K562 (cell line): ENCODE measurements around the gene ANP32B. TPM values are rescaled to one million over a fixed set of nuclear protein-coding genes. Genes with fewer than 3 reads are reported as not detected.

ENCODE experiments used
- ARID3A ChIP-seq: IDR thresholded peaks from 2 replicates; pipeline ENCODE4 v1.6.1; 2012; ENCODE audit warnings: low read depth, low read length, improper control_type of control experiment, borderline replicate concordance
- ERF ChIP-seq: fragments of 450-650 bp; formaldehyde crosslinking; IDR thresholded peaks from 2 replicates; pipeline ENCODE4 v1.4.0; 2020; ENCODE audit warnings: mild to moderate bottlenecking, mixed read lengths
- MAFG ChIP-seq: fragments of 450-650 bp; conservative IDR thresholded peaks from 2 replicates; pipeline ENCODE4 v1.6.1; 2016; ENCODE audit warnings: missing genetic modification characterization, missing compliant biosample characterization
- MYNN ChIP-seq, 2 experiments: sonication (generic); formaldehyde crosslinking in 1 of 2; IDR thresholded peaks; 2 replicates each; pipeline versions ENCODE4 v1.5.0 to v1.6.1; 2016 to 2020; ENCODE audit warnings: antibody characterized with exemption in 1 of 2, missing genetic modification reagents in 1 of 2
- NFXL1 ChIP-seq: fragments of 450-650 bp; formaldehyde crosslinking; IDR thresholded peaks from 2 replicates; pipeline ENCODE4 v1.4.0; 2021; ENCODE audit warnings: mild to moderate bottlenecking
- RHOXF2B ChIP-seq: fragments of 250-450 bp; sonication (Bioruptor Pico); conservative IDR thresholded peaks from 2 replicates; pipeline ENCODE4 v1.5.1; 2021
- SMAD1 ChIP-seq: fragments of 150-350 bp; IDR thresholded peaks from 2 replicates; pipeline ENCODE4 v1.6.1; 2014; ENCODE audit warnings: low read length, low read depth; ENCODE audit not compliant: partially characterized antibody
- STAG1 ChIP-seq: sonication (generic); formaldehyde crosslinking; IDR thresholded peaks from 2 replicates; pipeline ENCODE4 v1.5.0; 2020; ENCODE audit warnings: missing genetic modification reagents, borderline replicate concordance
- TCFL5 ChIP-seq: fragments of 250-450 bp; sonication (Bioruptor Pico); conservative IDR thresholded peaks from 2 replicates; pipeline ENCODE4 v1.6.1; 2021; ENCODE audit warnings: mild to moderate bottlenecking, moderate library complexity, matching md5 sums
- THAP7 ChIP-seq: fragments of 250-450 bp; sonication (Bioruptor Pico); IDR thresholded peaks from 2 replicates; pipeline ENCODE4 v1.5.0; 2021
- ZNF133 ChIP-seq: fragments of 250-450 bp; sonication (Bioruptor Pico); IDR thresholded peaks from 2 replicates; pipeline ENCODE4 v1.4.0; 2020; ENCODE audit warnings: mild to moderate bottlenecking
- ZNF384 ChIP-seq: IDR thresholded peaks from 2 replicates; pipeline ENCODE4 v1.6.1; 2012; ENCODE audit warnings: low read depth, low read length, improper control_type of control experiment
- ZNF699 ChIP-seq: fragments of 250-450 bp; sonication (Bioruptor Pico); IDR thresholded peaks from 2 replicates; pipeline ENCODE4 v1.8.0; 2021; ENCODE audit warnings: mild to moderate bottlenecking, moderate library complexity; ENCODE audit not compliant: insufficient replicate concordance
- polyA plus RNA-seq, 8 experiments: library from polyadenylated mRNA; depleted of rRNA in 4 of 8; stranded (reverse) in 5 of 8; unstranded in 3 of 8; fragments of >200 nt; fragmentation: Nextera tagmentation in 2 of 8; fragmentation: Illumina TruSeq in 1 of 8; extraction: Ambion mirVana in 2 of 8; extraction: Trizol in 1 of 8; gene quantifications; 2 replicates each; pipeline versions ENCODE4 v1.2.1 to v1.2.3, GENCODE V29; 2011 to 2014; ENCODE audit warnings: inconsistent platforms in 1 of 8, missing spikeins in 1 of 8
- total RNA-seq, 7 experiments: library from RNA; depleted of rRNA in 6 of 7; stranded (reverse); fragments of >200 nt in 6 of 7; fragmentation: Illumina TruSeq in 2 of 7; extraction: Trizol in 2 of 7; gene quantifications; 2 replicates each; pipeline versions ENCODE4 v1.2.1 to v1.2.3, GENCODE V29; 2011 to 2021; ENCODE audit warnings: low replicate concordance in 1 of 7
- TF ChIP-seq, protein P1 (sequence below): fragments of 450-650 bp; IDR thresholded peaks from 2 replicates; pipeline ENCODE4 v1.6.1; 2018; ENCODE audit not compliant: partially characterized antibody
- TF ChIP-seq, protein P2 (sequence below), 2 experiments: fragments of 250-450 bp in 1 of 2; fragments of 450-650 bp in 1 of 2; sonication (Bioruptor Pico) in 1 of 2; IDR thresholded peaks; 2 replicates each; pipeline versions ENCODE4 v1.6.1 to v1.8.0; 2016 to 2021; ENCODE audit warnings: mild to moderate bottlenecking in 2 of 2, moderate library complexity in 2 of 2, missing compliant biosample characterization in 1 of 2, missing genetic modification characterization in 1 of 2
- TF ChIP-seq, protein P3 (sequence below): fragments of 250-450 bp; sonication (Bioruptor Pico); IDR thresholded peaks from 2 replicates; pipeline ENCODE4 v1.9.0; 2021; ENCODE audit warnings: mild to moderate bottlenecking, inconsistent platforms

ANP32B gene
- total and polyA plus RNA-seq, 9 of the 15 experiments (the other 6 are each of a cell fraction or from before 2014, with no cell fraction given), result 68.9 to 815 (median 141) TPM

DNA sequence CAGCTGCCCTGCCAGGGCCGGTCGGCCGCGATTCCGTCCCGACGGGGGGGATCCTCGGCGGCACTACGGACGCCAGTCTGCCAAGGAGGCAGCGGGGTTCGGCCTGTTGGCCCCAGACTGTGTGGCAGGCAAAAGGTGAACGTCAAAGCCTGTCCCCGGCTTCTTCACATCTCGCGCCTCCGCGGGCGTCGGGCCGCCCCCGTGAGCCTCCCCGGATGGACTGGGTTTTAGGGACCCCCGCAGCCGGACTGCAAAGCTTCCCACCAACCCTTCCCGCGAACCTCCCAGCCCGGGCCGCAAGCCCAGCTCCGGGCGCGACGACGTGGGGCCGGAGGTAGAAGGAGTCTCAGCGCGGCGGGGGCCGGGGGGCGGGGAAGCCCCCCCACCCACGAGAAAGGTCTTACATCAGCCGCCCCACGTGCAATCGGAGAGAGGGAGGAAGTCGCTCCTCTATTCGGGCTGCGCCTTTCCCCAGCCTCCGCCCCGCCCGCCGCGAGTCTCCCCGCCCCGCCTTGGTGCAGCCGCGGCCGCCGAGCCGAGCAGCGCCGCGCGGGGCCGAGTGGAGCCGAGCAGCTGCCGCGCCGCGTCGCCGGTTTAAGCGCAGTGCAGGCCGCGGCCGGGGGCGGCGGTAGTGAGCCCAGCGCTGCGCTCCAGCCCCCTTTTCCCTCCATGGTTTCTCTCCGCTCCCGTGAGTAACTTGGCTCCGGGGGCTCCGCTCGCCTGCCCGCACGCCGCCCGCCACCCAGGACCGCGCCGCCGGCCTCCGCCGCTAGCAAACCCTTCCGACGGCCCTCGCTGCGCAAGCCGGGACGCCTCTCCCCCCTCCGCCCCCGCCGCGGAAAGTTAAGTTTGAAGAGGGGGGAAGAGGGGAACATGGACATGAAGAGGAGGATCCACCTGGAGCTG, at the start of gene ANP32B (continued):
- TF ChIP-seq, protein P1, sequence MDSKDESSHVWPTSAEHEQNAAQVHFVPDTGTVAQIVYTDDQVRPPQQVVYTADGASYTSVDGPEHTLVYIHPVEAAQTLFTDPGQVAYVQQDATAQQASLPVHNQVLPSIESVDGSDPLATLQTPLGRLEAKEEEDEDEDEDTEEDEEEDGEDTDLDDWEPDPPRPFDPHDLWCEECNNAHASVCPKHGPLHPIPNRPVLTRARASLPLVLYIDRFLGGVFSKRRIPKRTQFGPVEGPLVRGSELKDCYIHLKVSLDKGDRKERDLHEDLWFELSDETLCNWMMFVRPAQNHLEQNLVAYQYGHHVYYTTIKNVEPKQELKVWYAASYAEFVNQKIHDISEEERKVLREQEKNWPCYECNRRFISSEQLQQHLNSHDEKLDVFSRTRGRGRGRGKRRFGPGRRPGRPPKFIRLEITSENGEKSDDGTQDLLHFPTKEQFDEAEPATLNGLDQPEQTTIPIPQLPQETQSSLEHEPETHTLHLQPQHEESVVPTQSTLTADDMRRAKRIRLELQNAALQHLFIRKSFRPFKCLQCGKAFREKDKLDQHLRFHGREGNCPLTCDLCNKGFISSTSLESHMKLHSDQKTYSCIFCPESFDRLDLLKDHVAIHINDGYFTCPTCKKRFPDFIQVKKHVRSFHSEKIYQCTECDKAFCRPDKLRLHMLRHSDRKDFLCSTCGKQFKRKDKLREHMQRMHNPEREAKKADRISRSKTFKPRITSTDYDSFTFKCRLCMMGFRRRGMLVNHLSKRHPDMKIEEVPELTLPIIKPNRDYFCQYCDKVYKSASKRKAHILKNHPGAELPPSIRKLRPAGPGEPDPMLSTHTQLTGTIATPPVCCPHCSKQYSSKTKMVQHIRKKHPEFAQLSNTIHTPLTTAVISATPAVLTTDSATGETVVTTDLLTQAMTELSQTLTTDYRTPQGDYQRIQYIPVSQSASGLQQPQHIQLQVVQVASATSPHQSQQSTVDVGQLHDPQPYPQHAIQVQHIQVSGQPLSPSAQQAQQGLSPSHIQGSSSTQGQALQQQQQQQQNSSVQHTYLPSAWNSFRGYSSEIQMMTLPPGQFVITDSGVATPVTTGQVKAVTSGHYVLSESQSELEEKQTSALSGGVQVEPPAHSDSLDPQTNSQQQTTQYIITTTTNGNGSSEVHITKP, result peak; percentile 62
- TF ChIP-seq ZNF133, result no peak
- no peak for TF ChIP-seq RHOXF2B
- TF ChIP-seq MYNN (IDR thresholded peaks at IDR 0.05), result 0 out of 2 replicates have a peak, but pooled peaks have one; percentile 21
- TF ChIP-seq MYNN (CRISPR knock-in tag; IDR thresholded peaks at IDR 0.05), result no peak
- TF ChIP-seq, protein P2, sequence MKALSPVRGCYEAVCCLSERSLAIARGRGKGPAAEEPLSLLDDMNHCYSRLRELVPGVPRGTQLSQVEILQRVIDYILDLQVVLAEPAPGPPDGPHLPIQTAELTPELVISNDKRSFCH (CRISPR knock-in tag; IDR thresholded peaks at IDR 0.05), result no peak
- TF ChIP-seq, protein P2 (tag; IDR thresholded peaks at IDR 0.05), result no peak; the same call in 1 of the 2 replicates
- no peak for TF ChIP-seq NFXL1 (CRISPR knock-in tag)
- TF ChIP-seq, protein P3, sequence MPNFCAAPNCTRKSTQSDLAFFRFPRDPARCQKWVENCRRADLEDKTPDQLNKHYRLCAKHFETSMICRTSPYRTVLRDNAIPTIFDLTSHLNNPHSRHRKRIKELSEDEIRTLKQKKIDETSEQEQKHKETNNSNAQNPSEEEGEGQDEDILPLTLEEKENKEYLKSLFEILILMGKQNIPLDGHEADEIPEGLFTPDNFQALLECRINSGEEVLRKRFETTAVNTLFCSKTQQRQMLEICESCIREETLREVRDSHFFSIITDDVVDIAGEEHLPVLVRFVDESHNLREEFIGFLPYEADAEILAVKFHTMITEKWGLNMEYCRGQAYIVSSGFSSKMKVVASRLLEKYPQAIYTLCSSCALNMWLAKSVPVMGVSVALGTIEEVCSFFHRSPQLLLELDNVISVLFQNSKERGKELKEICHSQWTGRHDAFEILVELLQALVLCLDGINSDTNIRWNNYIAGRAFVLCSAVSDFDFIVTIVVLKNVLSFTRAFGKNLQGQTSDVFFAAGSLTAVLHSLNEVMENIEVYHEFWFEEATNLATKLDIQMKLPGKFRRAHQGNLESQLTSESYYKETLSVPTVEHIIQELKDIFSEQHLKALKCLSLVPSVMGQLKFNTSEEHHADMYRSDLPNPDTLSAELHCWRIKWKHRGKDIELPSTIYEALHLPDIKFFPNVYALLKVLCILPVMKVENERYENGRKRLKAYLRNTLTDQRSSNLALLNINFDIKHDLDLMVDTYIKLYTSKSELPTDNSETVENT, result 0 out of 2 replicates have a peak, but pooled peaks have one; percentile 16
- TF ChIP-seq MAFG (tag), result no peak
- TF ChIP-seq THAP7, result peak; percentile 88; the same call in 1 of the 2 replicates
- no peak for TF ChIP-seq ZNF699 (CRISPR knock-in tag)
- no peak; the same call in 1 of the 2 replicates for TF ChIP-seq ZNF384
- TF ChIP-seq STAG1 (CRISPR knock-in tag), result no peak
- TF ChIP-seq ERF (CRISPR knock-in tag), result peak; percentile 93
- peak; percentile 32 for TF ChIP-seq SMAD1
- TF ChIP-seq TCFL5, result no peak
- no peak for TF ChIP-seq ARID3A
